GM12878 (cell line): ENCODE measurements around the gene EVX1. TPM values are rescaled to one million over a fixed set of nuclear protein-coding genes. Genes with fewer than 3 reads are reported as not detected.

ENCODE experiments used
- ATAC-seq: fragments of 200-7000 bp; cut with Tn5 transposase; 3 replicates; pipeline ENCODE4 v1.9.1; 2020; ENCODE audit warnings: mild to moderate bottlenecking, moderate library complexity
- BruUV-seq: library from RNA; stranded (reverse); fragments of 400-500 nt; replicated peaks from 2 replicates; lab custom pipeline; 2021; lab: Mats Ljungman, UMichigan
- CTCF ChIA-PET: fragments of 300-600 bp; sonication (Branson Sonifier 250); formaldehyde crosslinking; extraction: SDS; loops from one replicate; lab custom pipeline; 2021; ENCODE audit warnings: inconsistent platforms; lab: Yijun Ruan, JAX
- POLR2A ChIA-PET: fragments of 350-600 bp; formaldehyde crosslinking; extraction: SDS; loops from one replicate; lab custom pipeline; 2021; ENCODE audit warnings: inconsistent platforms; lab: Charles Lee
- RAD21 ChIA-PET: fragments of 300-600 bp; sonication (Branson Sonifier 250); formaldehyde crosslinking; loops from one replicate; lab custom pipeline; 2023; ENCODE audit warnings: antibody characterized with exemption; ENCODE audit not compliant: unreplicated experiment; lab: Charles Lee
- SMC1A ChIA-PET: fragments of 300-600 bp; sonication (Branson Sonifier 250); formaldehyde crosslinking; loops from one replicate; lab custom pipeline; 2023; ENCODE audit not compliant: unreplicated experiment, uncharacterized antibody; lab: Charles Lee
- DNase-seq: peaks from one replicate; pipeline ENCODE4 v3.0.0-alpha.2; 2011; ENCODE audit warnings: low read depth, low spot score
- FAIRE-seq: peaks from 3 replicates; lab custom pipeline; 2011; peaks lifted over from hg19 to GRCh38; lab: Jason Lieb, UNC
- H2AFZ ChIP-seq: 2 replicates; pipeline ENCODE4 v1.6.0; 2011; ENCODE audit warnings: low read depth, low read length, control low read depth; ENCODE audit not compliant: control insufficient read depth
- H3K27ac ChIP-seq: 2 replicates; pipeline ENCODE4 v1.5.1; 2011; ENCODE audit warnings: control low read depth; ENCODE audit not compliant: control insufficient read depth, insufficient read depth
- H3K27me3 ChIP-seq, 2 experiments: replicated peaks in 1 of 2; 2 replicates each; pipeline versions ENCODE4 v1.6.0 to v1.6.1; 2011; ENCODE audit warnings: low read length in 1 of 2; ENCODE audit not compliant: control insufficient read depth in 2 of 2, insufficient read depth in 2 of 2
- H3K36me3 ChIP-seq, 2 experiments: 2 replicates each; pipeline ENCODE4 v1.5.1; 2011; ENCODE audit warnings: low read length in 1 of 2; ENCODE audit not compliant: control insufficient read depth in 2 of 2, insufficient read depth in 2 of 2
- H3K4me1 ChIP-seq: 2 replicates; pipeline ENCODE4 v1.6.1; 2011; ENCODE audit warnings: mild to moderate bottlenecking, low read length, moderate library complexity, mixed read lengths; ENCODE audit not compliant: control insufficient read depth, insufficient read depth
- H3K4me2 ChIP-seq: 2 replicates; pipeline ENCODE4 v1.6.0; 2011; ENCODE audit warnings: control low read depth; ENCODE audit not compliant: control insufficient read depth, insufficient read depth
- H3K4me3 ChIP-seq: fragments of 200-600 bp; sonication (generic); 2 replicates; pipeline ENCODE4 v1.5.1; 2016
- H3K79me2 ChIP-seq: 2 replicates; pipeline ENCODE4 v1.6.0; 2011; ENCODE audit warnings: low read length; ENCODE audit not compliant: control insufficient read depth, insufficient read depth
- H3K9ac ChIP-seq: 2 replicates; pipeline ENCODE4 v1.8.0; 2011; ENCODE audit warnings: low read length, control low read depth, mixed read lengths; ENCODE audit not compliant: control insufficient read depth, insufficient read depth
- H3K9me3 ChIP-seq: replicated peaks from 3 replicates; pipeline ENCODE4 v1.5.1; 2011; ENCODE audit warnings: mild to moderate bottlenecking, low read length; ENCODE audit not compliant: control insufficient read depth, insufficient read depth
- H4K20me1 ChIP-seq: 2 replicates; pipeline ENCODE4 v1.6.0; 2011; ENCODE audit not compliant: control insufficient read depth, insufficient read depth
- CEBPB ChIP-seq, 2 experiments: fragments of 150-350 bp in 1 of 2; IDR thresholded peaks; 2 replicates each; pipeline ENCODE4 v1.6.1; 2012 to 2014; ENCODE audit warnings: low read depth in 2 of 2, low read length in 2 of 2, borderline replicate concordance in 1 of 2, inconsistent platforms in 1 of 2
- CREM ChIP-seq: IDR thresholded peaks from 2 replicates; pipeline ENCODE4 v1.6.1; 2014; ENCODE audit warnings: antibody characterized with exemption, low read depth
- FOXK2 ChIP-seq: fragments of 450-650 bp; IDR thresholded peaks from 2 replicates; pipeline ENCODE4 v1.6.1; 2017; ENCODE audit warnings: mild to moderate bottlenecking, moderate library complexity
- NFYB ChIP-seq: IDR thresholded peaks from 2 replicates; pipeline ENCODE4 v1.6.1; 2011; ENCODE audit warnings: low read depth, mild to moderate bottlenecking, low read length, improper control_type of control experiment, moderate library complexity; ENCODE audit not compliant: insufficient read depth
- NR2C2 ChIP-seq: IDR thresholded peaks from 2 replicates; pipeline ENCODE4 v1.6.1; 2011; ENCODE audit warnings: borderline replicate concordance, low read depth; ENCODE audit not compliant: control insufficient read depth, insufficient read length
- PAX8 ChIP-seq: fragments of 450-650 bp; IDR thresholded peaks from 2 replicates; pipeline ENCODE4 v1.6.1; 2017; ENCODE audit warnings: mild to moderate bottlenecking, moderate library complexity
- POU2F2 ChIP-seq: IDR thresholded peaks from 3 replicates; pipeline ENCODE4 v1.6.1; 2011; ENCODE audit warnings: low read depth, mild to moderate bottlenecking, low read length, borderline replicate concordance
- TCF12 ChIP-seq: IDR thresholded peaks from 2 replicates; pipeline ENCODE4 v1.6.1; 2011; ENCODE audit warnings: low read depth, mild to moderate bottlenecking, low read length
- in situ Hi-C: fragments of 300-500 bp; cut with MboI; formaldehyde crosslinking; loops from 9 replicates; pipeline ENCODE4 v1.14.3; 2018; ENCODE audit warnings: mixed read lengths
- intact Hi-C: fragments of 100-400 bp; cut with micrococcal nuclease; formaldehyde crosslinking; loops from one replicate; pipeline ENCODE4 v1.14.2; 2022; ENCODE audit not compliant: unreplicated experiment
- polyA plus RNA-seq, 11 experiments: library from polyadenylated mRNA; depleted of rRNA in 4 of 11; unstranded in 6 of 11; stranded (reverse) in 5 of 11; fragments of >200 nt; fragmentation: Nextera tagmentation in 4 of 11; fragmentation: Illumina TruSeq in 1 of 11; extraction: Ambion mirVana in 4 of 11; extraction: Trizol in 1 of 11; gene quantifications; 1 replicate in 1 of 11; 2 replicates in 10 of 11; pipeline versions ENCODE4 v1.2.1 to v1.2.3, GENCODE V29; 2011 to 2016; ENCODE audit warnings: inconsistent platforms in 2 of 11, missing spikeins in 2 of 11, low read depth in 1 of 11
- total RNA-seq, 4 experiments: library from RNA; depleted of rRNA in 3 of 4; stranded (reverse); fragments of >200 nt in 3 of 4; fragmentation: Illumina TruSeq in 1 of 4; extraction: Trizol in 1 of 4; gene quantifications; 2 replicates each; pipeline versions ENCODE4 v1.2.1 to v1.2.3, GENCODE V29; 2013 to 2021
- TF ChIP-seq, protein P1 (sequence below): fragments of 450-650 bp; formaldehyde crosslinking; IDR thresholded peaks from 2 replicates; pipeline ENCODE4 v1.5.0; 2022; ENCODE audit warnings: mild to moderate bottlenecking, missing genetic modification characterization

The EVX1 gene
- total and polyA plus RNA-seq, 10 of the 15 experiments (the other 5 are each of a cell fraction or from before 2014, with no cell fraction given), result not detected

DNA sequence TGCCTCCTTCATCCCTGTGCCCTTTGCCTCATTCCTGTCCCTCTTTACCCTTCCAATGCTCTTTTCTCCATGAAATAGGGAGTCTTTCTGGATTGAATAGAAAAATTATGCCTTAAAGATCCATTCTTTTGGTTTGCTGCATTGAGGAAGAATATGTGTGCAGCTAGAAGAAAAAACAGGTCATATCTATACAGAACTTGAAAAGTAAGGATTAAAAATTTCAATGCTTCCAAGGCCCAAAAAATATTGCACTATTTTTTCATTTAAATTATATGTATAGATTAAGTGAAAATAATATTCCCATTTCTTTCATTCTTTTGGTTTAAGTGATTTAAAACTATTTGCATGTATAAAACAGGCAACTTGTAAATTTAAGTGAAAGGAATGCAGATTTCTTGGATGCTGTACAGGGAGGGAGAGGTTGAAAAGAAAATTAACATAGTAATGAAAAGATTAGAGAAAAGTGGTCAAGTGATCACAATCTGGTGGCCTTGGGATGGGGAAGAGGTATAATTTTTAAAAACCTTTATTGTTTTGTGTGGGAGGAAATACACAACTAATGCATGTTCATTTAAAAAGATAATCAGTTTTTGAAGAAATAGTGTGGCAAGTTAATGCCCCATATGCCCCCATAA lies 18.5 kb upstream of the EVX1 start:
- Histone ChIP-seq H3K36me3 (no peaks in the 10 kb centered on the region), H3K27me3 (peaks cover 5 to 11% of the 10 kb centered on the region in 2 experiments), H3K4me3 (no peak overlapping the region), H3K4me2 (no peak overlapping the region), H3K9ac (no peak overlapping the region), H3K27ac (no peak overlapping the region), H4K20me1 (no peaks in the 10 kb centered on the region), H2AFZ (no peak overlapping the region), H3K4me1 (no peaks in the 10 kb centered on the region), H3K79me2 (no peaks in the 10 kb centered on the region), H3K9me3 (no peaks in the 10 kb centered on the region)
- ChIA-PET POLR2A (no interaction called here), RAD21 (interaction anchor here (0.7 kb wide), 1 partner anchor 79 kb away, joined by 3 read pairs; no protein-coding TSS in a partner anchor), CTCF (interaction anchor here (1.2 kb wide), 1 partner anchor 28 kb away, joined by 3 read pairs; no protein-coding TSS in a partner anchor), SMC1A (no interaction called here)
- no TSS peak for BruUV-seq
- intact Hi-C loops (no loop called here), in situ Hi-C loops (no loop called here)
- FAIRE-seq, result no peak
- TF ChIP-seq FOXK2 (no peak), NFYB (no peak), CEBPB (IDR thresholded peaks at IDR 0.05; ENCODE audit: borderline replicate concordance in 1 of 2, low read depth in 2 of 2, low read length in 2 of 2) (no peak), CREM (no peak), PAX8 (no peak), NR2C2 (no peak), TCF12 (no peak), POU2F2 (no peak)
- TF ChIP-seq, protein P1, sequence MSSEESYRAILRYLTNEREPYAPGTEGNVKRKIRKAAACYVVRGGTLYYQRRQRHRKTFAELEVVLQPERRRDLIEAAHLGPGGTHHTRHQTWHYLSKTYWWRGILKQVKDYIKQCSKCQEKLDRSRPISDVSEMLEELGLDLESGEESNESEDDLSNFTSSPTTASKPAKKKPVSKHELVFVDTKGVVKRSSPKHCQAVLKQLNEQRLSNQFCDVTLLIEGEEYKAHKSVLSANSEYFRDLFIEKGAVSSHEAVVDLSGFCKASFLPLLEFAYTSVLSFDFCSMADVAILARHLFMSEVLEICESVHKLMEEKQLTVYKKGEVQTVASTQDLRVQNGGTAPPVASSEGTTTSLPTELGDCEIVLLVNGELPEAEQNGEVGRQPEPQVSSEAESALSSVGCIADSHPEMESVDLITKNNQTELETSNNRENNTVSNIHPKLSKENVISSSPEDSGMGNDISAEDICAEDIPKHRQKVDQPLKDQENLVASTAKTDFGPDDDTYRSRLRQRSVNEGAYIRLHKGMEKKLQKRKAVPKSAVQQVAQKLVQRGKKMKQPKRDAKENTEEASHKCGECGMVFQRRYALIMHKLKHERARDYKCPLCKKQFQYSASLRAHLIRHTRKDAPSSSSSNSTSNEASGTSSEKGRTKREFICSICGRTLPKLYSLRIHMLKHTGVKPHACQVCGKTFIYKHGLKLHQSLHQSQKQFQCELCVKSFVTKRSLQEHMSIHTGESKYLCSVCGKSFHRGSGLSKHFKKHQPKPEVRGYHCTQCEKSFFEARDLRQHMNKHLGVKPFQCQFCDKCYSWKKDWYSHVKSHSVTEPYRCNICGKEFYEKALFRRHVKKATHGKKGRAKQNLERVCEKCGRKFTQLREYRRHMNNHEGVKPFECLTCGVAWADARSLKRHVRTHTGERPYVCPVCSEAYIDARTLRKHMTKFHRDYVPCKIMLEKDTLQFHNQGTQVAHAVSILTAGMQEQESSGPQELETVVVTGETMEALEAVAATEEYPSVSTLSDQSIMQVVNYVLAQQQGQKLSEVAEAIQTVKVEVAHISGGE (CRISPR knock-in tag), result no peak
- ATAC-seq, result no peak
- no peak for DNase-seq
